CD4-positive, alpha-beta T cell treated with Interleukin-17A for 4 hours (primary cell): ENCODE results near the gene PASK.
A peak's percentile ranks its signal among the peaks of the same experiment; 100 is the strongest.

ENCODE experiments used
- DNase-seq: peaks from one replicate; pipeline ENCODE4 v3.0.0-alpha.2; 2020; ENCODE audit warnings: mixed read lengths

The PASK gene

DNA sequence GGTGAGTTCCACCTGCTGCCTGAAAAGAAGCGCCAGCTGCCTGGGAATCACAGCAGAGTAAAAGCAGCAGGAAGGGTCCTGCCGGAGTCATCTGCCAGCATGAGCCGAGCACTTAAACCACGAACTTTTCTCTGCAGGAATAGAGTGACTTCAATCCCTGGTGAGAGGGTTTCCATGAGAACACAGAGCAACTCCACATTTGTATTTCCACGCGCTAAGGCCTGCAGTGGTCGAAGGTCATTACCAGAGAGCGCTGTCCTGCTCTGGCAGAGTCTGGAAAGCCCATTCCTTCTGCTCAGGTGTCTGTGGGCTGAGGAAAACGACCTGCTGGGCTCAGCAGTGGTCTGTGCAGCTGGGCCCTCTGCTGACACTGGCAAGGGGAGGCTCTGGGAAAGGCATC lies 6.7 kb downstream of the PASK start:
- no peak for DNase-seq

DNA sequence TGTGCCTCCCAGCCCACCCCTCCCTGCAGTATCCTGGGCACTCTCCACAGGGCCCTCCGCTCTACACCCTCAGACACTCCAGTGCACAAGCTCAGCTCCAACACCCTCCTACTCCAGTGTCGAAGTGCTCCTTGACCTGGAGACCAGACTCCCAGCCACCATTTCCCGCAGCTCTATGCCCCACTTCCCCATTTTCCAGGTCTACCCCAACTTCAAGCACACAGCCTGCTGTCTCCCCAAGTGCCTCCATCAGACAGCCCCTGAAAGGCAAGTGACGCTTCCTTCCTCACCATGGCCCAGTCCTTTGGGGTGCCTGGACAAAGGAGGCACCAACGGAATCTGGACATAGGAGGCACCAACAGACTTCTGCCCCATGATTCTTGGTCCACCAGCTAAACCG lies 7.2 kb downstream of the PASK start:
- DNase-seq, result no peak

DNA sequence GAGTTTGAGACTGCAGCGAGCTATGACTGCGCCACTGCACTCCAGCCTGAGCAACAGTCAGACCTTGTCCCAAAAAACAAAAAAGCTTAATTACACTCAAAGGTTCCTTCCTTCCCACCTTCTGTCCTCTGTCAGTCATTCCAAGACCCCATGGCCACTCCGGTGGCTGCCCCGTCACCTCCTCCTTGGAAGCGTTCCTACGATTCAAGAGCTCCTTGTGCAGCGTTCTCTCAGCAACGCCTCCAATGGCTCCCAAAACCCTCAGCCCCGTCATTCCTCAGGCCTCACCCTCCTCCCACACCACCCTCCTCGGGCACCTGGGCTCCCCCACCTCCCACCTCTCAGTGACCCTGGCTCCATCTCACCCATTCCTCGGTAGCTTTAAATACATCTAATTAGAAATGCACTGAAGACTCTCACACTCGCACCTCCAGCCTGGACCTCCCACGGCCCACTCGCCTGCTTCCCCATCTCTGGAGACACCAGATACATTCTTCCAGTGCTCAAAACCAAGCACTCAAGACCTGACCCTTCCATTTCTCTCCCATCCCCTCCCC lies 8.0 kb downstream of the PASK start:
- no peak for DNase-seq

DNA sequence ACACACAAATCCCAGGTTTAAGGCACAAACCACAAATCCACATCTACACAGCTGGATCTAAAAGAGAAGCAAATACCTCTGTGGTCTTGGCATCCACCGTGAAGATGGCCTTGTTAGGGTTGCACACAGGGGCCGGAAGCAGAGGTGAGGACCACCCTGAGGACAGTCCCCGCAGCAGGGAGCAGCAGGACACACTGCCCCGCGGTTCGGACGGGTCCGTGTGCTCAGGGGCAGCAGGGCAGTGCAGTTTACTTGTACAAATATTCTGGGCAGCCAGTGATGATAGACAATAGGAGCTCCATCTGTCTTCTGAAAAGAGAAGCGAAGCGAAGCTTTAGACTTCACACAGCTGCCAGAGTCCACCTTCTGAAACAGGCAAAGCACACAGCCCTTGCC lies 8.8 kb downstream of the PASK start:
- no peak for DNase-seq

DNA sequence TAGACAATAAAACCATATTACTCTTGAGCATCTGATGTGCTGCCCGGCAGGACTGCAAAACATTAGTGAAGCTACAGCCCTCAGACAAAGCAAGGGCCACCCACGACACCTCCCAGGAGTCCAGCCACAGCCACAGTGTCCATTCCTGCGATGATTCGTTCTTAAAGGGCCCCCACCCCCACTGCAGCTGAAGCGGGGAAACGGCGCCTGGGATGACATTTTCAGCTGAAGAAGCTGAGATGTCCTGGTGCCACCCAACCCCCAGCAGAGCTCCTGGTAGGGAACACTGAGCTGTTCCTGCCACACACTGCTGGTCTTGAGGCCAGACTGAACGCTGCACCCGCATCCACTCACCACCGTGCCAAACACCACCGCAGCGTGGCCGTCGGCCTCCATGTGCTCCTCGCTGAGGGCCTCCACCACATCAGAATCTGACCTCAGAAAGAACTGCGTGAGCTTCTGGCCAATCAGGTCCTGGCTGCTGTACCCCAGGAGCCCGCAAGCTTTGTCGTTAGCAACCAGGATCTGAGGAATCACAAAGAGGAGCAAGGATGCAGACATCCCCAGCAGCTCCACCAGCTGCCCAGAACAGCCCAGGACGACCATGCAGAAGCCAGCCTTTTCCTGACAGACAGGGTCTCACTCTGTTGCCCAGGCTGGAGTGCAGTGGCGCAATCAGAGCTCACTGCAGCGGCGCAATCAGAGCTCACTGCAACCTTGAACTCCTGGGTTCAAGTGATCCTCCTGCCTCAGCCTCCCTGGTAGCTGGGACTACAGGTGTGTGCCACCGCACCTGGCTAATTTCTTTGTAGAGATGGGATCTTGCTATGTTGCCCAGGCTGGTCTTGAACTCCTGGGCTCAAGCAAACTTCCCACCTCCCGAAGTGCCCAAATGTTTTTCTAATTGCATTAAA lies 9.5 kb downstream of the PASK start:
- DNase-seq, result no peak

DNA sequence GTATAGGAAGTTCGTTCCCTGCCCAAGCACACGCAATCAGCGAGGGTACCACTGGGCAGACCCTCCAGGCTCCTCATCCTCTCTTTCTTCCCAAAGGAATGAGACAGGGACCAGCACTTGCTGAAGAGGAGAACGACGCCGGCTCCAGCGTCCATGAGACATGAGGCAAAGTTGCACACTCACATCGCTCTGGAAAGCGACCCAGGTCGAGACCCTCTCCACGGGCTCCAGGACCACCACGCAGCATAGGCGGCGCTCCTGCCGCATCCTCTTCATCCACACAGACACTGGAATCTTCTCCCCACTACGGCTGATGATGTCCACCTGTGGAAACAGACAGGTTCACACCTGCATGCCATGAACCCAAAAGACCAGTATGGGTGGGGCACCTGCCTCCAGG lies 10.8 kb downstream of the PASK start:
- DNase-seq, result no peak

DNA sequence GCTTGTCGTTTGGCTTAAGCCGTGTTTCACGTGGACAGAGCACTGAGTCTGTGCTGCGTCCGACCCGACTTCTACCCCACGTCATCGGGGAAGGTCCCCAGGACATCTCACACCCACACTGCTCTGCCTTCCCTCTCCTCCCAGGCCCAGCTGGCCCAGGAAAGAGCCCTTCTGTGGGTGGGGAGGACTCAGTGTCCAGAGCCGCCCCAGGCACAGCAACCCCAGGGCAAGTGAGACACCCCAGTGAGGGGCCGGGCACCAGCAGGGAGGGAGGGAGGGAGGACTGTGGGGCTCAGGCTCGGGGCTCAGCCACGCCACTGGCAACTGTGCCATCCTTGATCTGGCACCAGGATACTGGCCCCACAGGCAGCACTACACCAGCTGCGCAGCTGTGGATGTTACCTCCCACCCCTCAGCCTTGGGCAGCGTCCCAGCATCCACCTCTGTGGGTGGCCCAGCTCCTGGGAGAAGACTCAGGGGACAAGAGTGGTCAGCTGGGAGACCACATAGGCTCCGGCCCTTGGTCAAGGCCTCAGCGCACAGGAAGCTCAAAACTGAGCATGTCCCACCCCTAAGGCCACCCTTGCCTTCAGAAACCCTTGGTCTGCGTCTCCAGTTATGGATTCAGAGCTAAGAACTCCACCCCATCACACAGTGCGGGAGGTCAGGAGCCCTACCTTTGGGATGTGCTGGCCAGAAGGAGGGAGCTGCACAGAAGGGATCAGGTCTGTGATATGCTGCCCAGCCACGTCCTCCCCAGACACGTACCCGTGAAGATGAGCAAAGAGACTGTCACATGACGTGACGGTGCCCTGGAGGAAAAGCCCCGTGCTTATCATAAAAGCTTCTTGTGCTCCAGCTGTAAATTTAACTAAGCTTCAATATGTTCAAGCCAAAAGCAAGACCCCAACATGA lies 11.7 kb downstream of the PASK start:
- DNase-seq, result no peak

DNA sequence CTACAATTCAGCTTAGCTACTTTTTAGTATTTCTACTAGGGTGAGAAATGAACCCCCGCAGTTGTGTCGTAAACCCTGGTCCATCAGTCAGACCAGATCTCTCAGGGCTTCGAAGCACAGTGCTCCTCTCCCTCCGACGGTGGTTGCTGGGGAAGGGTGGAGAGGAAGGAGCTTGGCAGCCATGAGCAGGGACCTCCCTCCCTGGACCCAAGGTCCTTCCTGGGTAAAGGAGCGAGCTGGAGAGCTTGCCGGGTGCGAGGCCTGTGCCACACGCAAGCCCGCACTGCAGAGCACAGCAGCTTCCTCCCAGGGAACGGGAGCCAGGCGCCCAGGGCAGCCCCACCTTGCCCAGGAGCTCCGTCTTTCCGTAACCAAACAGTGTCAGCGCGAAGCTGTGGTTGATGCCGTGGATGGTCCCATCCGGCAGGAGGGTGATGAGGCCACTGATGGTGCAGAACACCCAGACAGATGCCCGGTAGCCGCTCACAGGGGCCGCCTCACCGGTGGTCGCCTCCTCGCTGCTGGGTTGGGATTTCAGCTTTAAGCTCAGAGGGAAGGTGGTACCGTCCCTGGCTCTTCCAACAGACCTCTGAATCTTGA lies 12.5 kb downstream of the PASK start:
- no peak for DNase-seq

DNA sequence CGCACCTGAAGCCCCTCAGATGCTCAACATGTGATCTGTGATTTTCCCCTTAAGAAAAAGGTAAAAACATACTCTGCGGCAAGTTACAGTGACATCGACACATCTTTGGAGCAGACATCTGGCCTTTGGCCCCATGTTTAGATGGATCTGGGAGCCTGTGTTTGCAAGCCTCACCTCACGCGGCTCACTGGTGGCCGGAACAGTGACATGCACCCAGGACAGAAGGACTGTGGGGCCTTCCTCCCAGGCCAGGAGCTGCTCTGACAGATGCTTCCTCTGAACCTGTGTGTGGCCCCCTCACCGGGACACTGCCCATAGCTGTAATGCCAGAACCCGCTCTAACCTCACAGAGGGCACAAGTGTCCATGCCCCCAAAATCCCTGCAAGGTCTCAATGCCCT lies 13.1 kb downstream of the PASK start:
- no peak for DNase-seq

DNA sequence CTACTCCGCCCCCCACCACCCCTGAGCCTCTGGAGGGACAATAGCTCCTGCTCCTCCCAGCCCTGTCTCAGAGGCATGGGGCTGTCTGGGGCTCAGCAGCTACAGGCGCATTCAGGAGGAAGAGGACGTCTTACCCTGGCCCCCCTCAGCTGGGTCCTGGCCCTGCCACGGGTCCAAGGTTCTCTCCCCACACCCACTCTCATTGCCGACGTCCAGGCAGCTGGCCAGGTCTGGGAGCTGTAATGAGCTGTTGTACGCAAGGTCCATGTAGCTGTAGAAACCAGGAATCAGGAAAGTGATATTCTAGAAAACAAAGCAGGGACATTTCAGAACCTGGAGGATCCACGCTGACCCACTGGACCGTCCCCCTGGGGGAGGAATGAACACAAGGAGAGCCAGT lies 13.5 kb downstream of the PASK start:
- no peak for DNase-seq

DNA sequence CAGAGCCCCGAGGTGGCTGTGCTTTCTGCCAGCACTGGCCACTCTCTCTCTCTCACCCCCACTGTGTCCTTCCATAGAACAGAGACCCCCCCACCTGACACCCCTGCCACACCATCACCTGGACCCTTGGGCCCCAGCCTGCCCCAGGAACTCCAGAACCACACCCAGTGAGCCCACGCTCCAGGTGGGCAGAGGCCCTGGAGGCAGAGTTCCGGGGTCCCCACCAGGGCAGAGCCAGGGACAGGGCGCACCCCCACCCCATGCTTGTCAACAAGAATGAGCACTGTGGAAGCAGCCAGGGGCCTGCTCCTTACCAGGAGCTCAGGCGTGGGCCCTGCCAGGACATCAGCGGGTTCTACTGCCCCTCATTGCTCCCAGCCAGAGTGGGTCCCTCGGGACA lies 14.6 kb downstream of the PASK start:
- DNase-seq, result no peak

DNA sequence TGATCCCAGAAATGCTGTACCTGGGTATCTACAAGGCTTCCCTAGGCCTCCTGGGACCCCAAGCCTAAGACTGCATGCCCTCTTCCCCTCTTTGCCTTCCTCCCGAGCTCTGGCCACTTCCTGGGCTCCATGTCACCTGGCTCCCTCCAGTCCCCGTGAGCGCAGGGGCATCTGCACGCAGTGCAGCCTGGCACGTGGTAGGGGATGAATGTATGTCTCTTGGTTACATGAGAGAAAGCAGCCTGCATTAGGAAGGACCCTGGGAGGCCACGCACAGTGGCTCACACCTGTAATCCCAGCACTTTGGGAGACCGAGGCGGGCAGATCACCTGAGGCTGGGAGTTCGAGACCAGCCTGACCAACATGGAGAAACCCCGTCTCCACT lies 15.8 kb downstream of the PASK start:
- no peak for DNase-seq

DNA sequence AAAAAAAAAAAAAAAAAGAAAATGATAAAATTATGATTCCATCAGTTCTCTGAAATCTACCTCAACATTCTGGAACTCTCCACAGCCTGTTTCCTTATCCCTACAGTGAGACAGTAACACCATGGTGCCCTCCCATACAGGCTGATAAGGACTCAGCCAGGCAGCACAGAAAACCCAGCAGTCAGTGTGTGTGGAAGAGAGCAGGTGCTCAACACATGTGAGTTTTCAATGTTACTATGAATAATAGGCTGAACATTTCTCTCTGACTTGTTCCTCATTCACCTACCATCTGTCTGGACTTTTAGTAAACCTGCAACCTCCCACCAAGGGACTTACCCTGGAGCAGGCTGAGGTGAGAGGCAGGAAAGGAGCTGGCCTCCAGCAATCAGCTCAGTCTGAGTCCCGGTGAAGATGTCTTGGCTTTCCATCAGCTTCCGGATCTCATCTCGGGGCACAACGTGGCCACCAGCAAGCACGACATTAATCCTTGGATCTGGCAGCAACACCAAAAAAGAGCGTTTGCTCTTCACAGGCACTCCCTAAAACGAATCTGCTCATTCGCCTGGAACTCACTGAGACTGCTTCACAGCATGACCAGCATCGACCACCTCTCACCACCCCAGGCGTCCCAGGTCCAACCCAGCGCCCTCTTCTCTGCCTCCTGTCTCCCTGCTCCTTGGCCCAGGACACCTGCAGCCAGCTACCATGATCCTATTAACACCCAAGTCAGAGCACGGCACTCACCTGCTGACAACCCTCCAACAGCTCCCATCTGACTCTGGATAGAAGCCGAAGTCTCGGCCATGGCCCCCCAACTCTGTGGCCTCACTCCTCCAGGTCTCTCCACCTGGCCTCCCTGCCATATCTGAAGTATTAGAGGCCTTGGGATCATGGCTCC lies 16.5 kb downstream of the PASK start:
- no peak for DNase-seq

DNA sequence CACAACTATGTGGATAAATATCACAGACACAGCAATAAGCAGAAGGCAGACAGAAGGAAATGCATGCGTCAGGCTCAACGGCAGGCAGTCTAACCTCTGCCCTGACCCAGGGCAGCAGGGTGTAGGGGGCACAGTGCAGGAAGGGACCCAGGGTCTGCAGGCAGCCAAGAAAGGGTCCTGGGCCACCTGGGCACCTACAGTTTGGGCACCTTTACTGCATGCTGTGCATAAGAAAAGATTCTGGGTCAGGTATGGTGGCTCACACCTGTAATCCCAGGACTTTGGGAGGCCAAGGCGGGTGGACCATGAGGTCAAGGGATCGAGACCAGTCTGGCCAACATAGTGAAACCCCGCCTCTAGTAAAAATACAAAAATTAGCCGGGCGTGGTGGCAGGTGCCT lies 17.7 kb downstream of the PASK start:
- no peak for DNase-seq

DNA sequence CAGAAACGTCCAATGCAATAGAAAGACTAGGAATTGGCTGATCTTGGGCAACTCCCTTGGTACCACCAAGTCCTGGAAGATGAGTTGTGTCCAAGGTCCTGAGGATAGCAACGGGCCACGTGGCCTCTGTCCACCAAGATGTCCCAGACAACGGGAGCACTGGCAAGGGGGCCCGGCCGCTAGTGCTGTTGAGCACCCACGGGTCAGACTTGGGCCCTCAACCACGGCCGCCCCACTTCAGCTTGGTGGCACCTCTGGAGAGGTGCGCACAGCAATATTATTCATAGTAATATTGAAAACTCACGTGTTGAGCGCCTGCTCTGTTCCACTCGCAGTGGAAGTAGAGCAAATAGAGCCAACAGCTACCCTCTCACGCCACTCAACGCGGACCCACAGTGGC lies 19.0 kb downstream of the PASK start:
- DNase-seq, result no peak

DNA sequence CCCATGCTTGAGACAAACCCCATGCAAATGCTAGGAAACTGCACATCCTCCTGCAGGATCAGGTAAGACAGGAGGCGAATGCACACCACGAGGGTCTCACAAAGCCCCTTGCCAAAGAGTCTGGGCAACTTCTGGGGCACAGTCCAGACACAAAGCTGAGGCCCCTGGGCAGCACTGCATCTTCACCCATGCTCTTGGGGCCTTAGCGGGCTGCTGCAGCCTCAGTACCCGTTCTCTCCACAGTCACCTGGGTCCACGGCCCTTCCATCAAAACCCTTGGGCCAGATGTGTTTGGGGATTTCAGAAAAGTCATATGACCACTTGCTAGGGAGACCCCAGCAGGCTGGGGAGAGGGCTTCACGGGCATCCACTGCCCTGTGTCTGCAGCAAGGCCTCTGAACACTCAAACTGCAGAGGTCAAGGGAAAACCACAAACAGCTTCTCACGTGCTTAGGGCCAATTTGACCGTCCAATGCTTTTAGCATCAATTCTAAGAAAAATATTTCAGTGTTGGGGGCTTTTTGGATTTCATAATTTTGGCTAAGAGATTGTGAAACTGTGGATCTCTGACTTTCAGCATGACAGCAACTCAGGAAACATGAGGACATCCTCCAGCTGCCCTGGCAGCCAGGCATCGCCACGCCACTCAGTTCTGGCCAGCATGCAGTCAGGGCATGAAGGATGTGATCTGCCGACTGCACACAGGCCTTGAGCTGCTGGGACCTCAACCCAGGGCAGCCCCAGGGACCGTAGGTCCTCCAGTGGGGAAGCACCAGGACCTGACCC lies 20.0 kb downstream of the PASK start:
- no peak for DNase-seq

DNA sequence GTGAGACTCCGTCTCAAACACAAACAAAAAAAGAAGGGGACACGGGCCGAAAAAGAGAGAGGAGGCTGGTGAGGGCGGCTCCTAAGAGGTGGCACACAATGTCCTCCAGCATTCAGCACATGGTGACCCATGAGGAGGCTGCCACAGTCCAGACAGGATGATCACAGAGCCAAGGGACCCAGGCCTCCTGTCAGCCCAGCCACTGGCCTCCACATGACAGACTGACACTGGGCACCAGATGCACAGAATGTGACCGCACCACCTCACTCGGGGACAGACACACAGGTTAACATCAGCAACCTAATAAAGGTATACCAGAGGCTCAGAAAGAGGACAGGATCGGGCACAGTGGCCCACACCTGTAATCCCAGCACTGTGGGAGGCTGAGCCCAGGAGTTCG lies 21.0 kb downstream of the PASK start:
- no peak for DNase-seq

DNA sequence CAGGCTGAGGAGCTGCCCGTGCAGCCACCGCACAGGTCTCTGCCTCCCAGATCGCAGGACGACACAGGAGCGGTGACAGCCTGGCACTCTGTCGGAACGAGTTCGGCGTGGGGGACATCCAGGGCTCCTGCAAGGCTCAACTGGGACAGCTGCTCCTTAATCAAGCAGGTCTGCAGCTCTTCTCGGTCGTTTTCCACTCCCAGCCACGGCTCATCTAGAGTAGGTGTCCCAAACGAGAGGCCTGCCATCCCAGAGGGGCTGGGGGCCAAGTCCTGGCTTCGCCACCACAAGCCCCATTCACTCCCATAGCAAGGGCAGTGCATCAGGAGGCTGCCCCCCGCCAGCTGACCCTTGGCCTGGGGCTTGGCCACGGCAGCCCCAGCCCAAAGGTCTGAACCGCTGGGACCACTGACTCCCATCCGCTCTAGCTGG lies 22.5 kb downstream of the PASK start:
- no peak for DNase-seq

DNA sequence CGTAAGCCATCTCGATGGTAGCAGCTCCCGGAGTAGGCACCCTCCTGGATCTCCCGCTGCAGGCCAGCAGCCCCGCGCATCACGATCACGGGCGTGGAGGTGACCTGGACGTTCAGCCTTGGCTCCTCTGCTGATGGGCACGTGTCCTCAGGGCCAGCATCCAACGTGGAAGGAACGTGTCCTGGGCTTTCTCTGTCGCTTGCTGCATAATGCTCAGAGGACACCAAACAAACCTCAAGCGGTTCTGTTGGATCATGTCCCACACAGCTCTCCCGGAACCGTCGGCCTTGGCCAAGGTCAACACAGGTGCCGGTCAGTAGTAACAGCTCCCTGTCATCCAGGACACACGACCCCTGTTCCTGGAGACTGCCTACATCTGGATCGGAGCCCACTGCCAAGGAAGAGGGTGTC lies 23.1 kb downstream of the PASK start:
- DNase-seq, result no peak

DNA sequence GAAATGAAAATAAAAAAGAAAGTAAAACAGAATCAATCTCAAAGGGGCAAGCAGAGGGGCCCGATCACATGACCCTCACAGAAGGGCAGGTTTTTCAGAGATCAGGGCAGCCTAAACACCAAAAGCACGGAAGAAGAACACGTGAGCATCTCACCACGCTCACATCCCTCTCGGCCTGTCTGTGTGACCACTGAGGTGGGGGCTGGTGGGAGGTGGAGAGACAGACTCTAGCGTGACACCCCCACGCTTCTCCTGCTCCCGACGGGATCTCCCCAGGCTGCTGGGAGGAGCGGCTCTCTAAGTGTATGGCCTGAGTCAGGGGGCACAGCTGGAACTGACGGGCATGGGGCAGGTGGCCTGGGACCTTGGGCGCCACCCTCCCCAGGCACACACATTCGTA lies 23.6 kb downstream of the PASK start:
- no peak for DNase-seq

DNA sequence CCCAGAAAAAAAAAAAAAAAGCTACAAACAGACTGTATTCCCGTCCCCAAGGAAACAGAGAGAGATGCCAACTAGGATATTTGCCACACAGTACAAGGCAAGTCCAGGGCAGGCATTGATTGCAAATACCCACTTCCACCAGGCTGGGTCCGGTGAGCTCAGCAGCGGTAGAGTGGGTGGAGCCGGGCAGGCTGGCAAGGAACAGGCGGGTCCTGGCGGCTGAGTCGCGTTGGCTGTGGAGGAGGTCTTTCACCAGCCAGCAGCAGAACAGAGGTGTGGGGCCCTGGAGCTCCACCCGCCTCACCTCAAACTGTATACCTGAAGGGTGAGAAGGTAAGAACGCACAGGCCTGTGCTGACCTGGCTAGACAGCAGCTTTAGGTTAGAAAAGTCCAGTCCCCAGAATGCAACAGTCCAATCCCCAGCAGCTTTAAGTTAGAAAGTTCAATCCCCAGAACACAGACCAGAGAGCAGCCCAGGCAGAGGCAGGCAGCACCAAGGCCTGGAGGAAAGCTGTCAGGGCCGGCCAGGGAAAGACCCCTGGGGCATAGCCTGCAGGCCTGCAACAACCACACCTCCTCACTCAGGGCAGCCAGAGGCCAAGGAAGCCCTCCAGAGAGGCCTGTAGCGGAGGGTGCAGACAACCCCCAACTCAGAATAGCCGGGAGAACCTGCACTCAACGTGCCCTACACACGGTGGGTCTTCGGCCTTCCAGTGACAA lies 25.3 kb downstream of the PASK start:
- peak; percentile 65 for DNase-seq
